Neural cell (in vitro differentiated cells): ENCODE results near the gene PPP1R1A. TPM values are rescaled to one million over a fixed set of nuclear protein-coding genes. Genes with fewer than 3 reads are reported as not detected.

Experiments used
- H2AFZ ChIP-seq: fragments of 200-600, 300-800 bp; sonication (generic), shearing (Covaris generic); 2 replicates; pipeline ENCODE4 v1.6.0; 2014; ENCODE audit warnings: low read depth, mild to moderate bottlenecking, antibody characterized with exemption, low read length, moderate library complexity
- H3F3A ChIP-seq: fragments of 200-600 bp; shearing (Covaris generic); 2 replicates; pipeline ENCODE4 v1.6.1; 2016; ENCODE audit warnings: mild to moderate bottlenecking, moderate library complexity, mixed read lengths, antibody characterized with exemption, low read length; ENCODE audit not compliant: insufficient read depth, poor library complexity, severe bottlenecking
- H3K27ac ChIP-seq: fragments of 200-600, 300-800 bp; sonication (generic), shearing (Covaris generic); 2 replicates; pipeline ENCODE4 v1.5.1; 2014; ENCODE audit warnings: mild to moderate bottlenecking, low read length, moderate library complexity
- H3K27me3 ChIP-seq: fragments of 300-800, 200-600 bp; sonication (generic), shearing (Covaris generic); 2 replicates; pipeline ENCODE4 v1.6.0; 2014; ENCODE audit warnings: mild to moderate bottlenecking, low read depth, low read length, moderate library complexity; ENCODE audit not compliant: insufficient read depth
- H3K36me3 ChIP-seq: fragments of 300-800, 200-600 bp; sonication (generic), shearing (Covaris generic); 2 replicates; pipeline ENCODE4 v1.5.1; 2014; ENCODE audit warnings: mild to moderate bottlenecking, antibody characterized with exemption, low read length, moderate library complexity; ENCODE audit not compliant: insufficient read depth
- H3K4me2 ChIP-seq: fragments of 300-800, 200-600 bp; sonication (generic), shearing (Covaris generic); 2 replicates; pipeline ENCODE4 v1.6.0; 2014; ENCODE audit warnings: mild to moderate bottlenecking, low read length
- H3K4me3 ChIP-seq: fragments of 300-800, 200-600 bp; sonication (generic), shearing (Covaris generic); 2 replicates; pipeline ENCODE4 v1.5.1; 2014; ENCODE audit warnings: mild to moderate bottlenecking, low read length, moderate library complexity
- H3K79me2 ChIP-seq: fragments of 200-600 bp; shearing (Covaris generic); replicated peaks from 2 replicates; pipeline ENCODE4 v1.6.0; 2014; ENCODE audit warnings: mild to moderate bottlenecking, low read length, moderate library complexity; ENCODE audit not compliant: insufficient read depth
- H3K9ac ChIP-seq: fragments of 300-800, 200-600 bp; sonication (generic), shearing (Covaris generic); 2 replicates; pipeline ENCODE4 v1.6.1; 2016; ENCODE audit warnings: mild to moderate bottlenecking, low read length, mixed read lengths
- H3K9me2 ChIP-seq: fragments of 200-600 bp; shearing (Covaris generic); 2 replicates; pipeline ENCODE4 v1.6.1; 2016; ENCODE audit warnings: mild to moderate bottlenecking, low read length, mixed read lengths; ENCODE audit not compliant: insufficient read depth
- H3K9me3 ChIP-seq: fragments of 200-600, 300-800 bp; sonication (generic), shearing (Covaris generic); 2 replicates; pipeline ENCODE4 v1.6.1; 2016; ENCODE audit warnings: mild to moderate bottlenecking, mixed run types, low read length, moderate library complexity, mixed read lengths
- H4K20me1 ChIP-seq: fragments of 200-600 bp; shearing (Covaris generic); 2 replicates; pipeline ENCODE4 v1.6.1; 2016; ENCODE audit warnings: mild to moderate bottlenecking, mixed run types; ENCODE audit not compliant: insufficient read depth
- EP300 ChIP-seq: fragments of 450-650 bp; conservative IDR thresholded peaks from 2 replicates; pipeline ENCODE4 v1.6.1; 2014; ENCODE audit warnings: antibody characterized with exemption, mild to moderate bottlenecking, moderate library complexity; ENCODE audit not compliant: poor library complexity, severe bottlenecking
- EZH2 ChIP-seq: fragments of 200-600, 300-800 bp; shearing (Covaris generic), sonication (generic); IDR thresholded peaks from 2 replicates; pipeline ENCODE4 v1.6.1; 2014; ENCODE audit warnings: antibody characterized with exemption, low read length, borderline replicate concordance, mild to moderate bottlenecking; ENCODE audit not compliant: insufficient read depth, poor library complexity, severe bottlenecking
- MXI1 ChIP-seq: fragments of 450-650 bp; conservative IDR thresholded peaks from 2 replicates; pipeline ENCODE4 v1.6.1; 2014; ENCODE audit warnings: antibody characterized with exemption, mild to moderate bottlenecking; ENCODE audit not compliant: poor library complexity, severe bottlenecking
- POLR2AphosphoS5 ChIP-seq: IDR thresholded peaks from 2 replicates; pipeline ENCODE4 v1.6.1; 2012
- RAD21 ChIP-seq: fragments of 450-650 bp; conservative IDR thresholded peaks from 2 replicates; pipeline ENCODE4 v1.6.1; 2014; ENCODE audit warnings: antibody characterized with exemption, mild to moderate bottlenecking, moderate library complexity
- SMC3 ChIP-seq: fragments of 450-650 bp; conservative IDR thresholded peaks from 2 replicates; pipeline ENCODE4 v1.6.1; 2014; ENCODE audit warnings: antibody characterized with exemption, mild to moderate bottlenecking, moderate library complexity; ENCODE audit not compliant: poor library complexity
- TAF1 ChIP-seq: IDR thresholded peaks from 2 replicates; pipeline ENCODE4 v1.6.1; 2012; ENCODE audit warnings: low read depth
- polyA plus RNA-seq: library from polyadenylated mRNA; depleted of rRNA; stranded (reverse); fragments of >200 nt; gene quantifications from 2 replicates; pipeline ENCODE4 v1.2.3, GENCODE V29; 2014
- TF ChIP-seq, protein P1 (sequence below): IDR thresholded peaks from 2 replicates; pipeline ENCODE4 v1.6.1; 2012; ENCODE audit warnings: borderline replicate concordance
- TF ChIP-seq, protein P2 (sequence below): fragments of 450-650 bp; IDR thresholded peaks from 2 replicates; pipeline ENCODE4 v1.5.1; 2014; ENCODE audit warnings: antibody characterized with exemption, mild to moderate bottlenecking, moderate library complexity; ENCODE audit not compliant: poor library complexity, severe bottlenecking

The PPP1R1A gene
- polyA plus RNA-seq, 1 donor from 2014 or later, result 28.9 TPM

DNA sequence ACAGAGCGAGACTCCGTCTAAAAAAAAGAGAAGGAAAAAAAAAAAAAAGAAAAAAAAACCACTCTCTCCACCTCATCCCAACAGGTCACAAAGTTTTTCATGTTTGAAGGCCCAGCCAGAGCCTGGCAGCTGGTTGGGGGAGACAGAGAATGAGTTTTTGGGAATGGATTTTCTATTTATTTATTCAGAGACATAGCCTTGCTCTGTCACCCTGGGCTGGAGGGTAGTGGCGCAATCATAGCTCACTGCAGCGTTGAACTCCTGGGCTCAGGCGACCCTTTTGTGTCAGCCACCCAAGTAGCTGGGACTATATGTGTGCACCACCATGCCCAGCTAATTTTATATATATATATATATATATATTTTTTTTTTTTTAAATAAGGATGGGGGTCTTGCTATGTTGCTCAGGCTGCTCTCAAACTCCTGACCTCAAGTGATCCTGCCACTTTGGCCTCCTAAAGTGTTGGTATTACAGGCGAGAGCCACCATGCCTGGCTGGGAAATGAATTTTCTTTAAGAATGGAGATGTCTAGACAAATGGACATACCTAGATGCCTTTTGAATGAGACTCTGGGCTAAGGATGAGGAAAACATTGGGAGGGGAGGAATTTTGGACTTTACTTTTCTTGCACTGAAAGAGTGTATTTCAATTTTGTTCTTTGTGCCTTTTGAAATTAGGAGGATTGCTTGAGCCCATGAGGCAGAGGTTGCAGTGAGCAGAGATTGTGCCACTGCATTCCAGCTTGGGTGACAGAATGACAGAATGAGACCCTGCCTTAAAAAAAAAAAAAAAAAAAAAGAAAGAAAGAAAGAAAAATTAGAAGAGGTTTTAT, 16.9 kb upstream of the PPP1R1A start:
- H3K4me3 ChIP-seq, result no peak overlapping the region
- H3K9me2 ChIP-seq, result no peaks in the 10 kb centered on the region
- H3K9me3 ChIP-seq, result no peaks in the 10 kb centered on the region
- H2AFZ ChIP-seq, result no peak overlapping the region
- no peaks in the 10 kb centered on the region for H3K27me3 ChIP-seq
- no peak overlapping the region for H3K4me2 ChIP-seq
- H3K27ac ChIP-seq, result no peak overlapping the region
- TF ChIP-seq TAF1, result no peak
- TF ChIP-seq SMC3, result no peak
- no peak for TF ChIP-seq EP300
- no peak for TF ChIP-seq EZH2
- TF ChIP-seq, protein P1, sequence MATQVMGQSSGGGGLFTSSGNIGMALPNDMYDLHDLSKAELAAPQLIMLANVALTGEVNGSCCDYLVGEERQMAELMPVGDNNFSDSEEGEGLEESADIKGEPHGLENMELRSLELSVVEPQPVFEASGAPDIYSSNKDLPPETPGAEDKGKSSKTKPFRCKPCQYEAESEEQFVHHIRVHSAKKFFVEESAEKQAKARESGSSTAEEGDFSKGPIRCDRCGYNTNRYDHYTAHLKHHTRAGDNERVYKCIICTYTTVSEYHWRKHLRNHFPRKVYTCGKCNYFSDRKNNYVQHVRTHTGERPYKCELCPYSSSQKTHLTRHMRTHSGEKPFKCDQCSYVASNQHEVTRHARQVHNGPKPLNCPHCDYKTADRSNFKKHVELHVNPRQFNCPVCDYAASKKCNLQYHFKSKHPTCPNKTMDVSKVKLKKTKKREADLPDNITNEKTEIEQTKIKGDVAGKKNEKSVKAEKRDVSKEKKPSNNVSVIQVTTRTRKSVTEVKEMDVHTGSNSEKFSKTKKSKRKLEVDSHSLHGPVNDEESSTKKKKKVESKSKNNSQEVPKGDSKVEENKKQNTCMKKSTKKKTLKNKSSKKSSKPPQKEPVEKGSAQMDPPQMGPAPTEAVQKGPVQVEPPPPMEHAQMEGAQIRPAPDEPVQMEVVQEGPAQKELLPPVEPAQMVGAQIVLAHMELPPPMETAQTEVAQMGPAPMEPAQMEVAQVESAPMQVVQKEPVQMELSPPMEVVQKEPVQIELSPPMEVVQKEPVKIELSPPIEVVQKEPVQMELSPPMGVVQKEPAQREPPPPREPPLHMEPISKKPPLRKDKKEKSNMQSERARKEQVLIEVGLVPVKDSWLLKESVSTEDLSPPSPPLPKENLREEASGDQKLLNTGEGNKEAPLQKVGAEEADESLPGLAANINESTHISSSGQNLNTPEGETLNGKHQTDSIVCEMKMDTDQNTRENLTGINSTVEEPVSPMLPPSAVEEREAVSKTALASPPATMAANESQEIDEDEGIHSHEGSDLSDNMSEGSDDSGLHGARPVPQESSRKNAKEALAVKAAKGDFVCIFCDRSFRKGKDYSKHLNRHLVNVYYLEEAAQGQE, result no peak
- TF ChIP-seq POLR2AphosphoS5, result no peak
- TF ChIP-seq MXI1, result no peak
- TF ChIP-seq RAD21, result no peak
- TF ChIP-seq, protein P2, sequence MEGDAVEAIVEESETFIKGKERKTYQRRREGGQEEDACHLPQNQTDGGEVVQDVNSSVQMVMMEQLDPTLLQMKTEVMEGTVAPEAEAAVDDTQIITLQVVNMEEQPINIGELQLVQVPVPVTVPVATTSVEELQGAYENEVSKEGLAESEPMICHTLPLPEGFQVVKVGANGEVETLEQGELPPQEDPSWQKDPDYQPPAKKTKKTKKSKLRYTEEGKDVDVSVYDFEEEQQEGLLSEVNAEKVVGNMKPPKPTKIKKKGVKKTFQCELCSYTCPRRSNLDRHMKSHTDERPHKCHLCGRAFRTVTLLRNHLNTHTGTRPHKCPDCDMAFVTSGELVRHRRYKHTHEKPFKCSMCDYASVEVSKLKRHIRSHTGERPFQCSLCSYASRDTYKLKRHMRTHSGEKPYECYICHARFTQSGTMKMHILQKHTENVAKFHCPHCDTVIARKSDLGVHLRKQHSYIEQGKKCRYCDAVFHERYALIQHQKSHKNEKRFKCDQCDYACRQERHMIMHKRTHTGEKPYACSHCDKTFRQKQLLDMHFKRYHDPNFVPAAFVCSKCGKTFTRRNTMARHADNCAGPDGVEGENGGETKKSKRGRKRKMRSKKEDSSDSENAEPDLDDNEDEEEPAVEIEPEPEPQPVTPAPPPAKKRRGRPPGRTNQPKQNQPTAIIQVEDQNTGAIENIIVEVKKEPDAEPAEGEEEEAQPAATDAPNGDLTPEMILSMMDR, result no peak
- H4K20me1 ChIP-seq, result no peaks in the 10 kb centered on the region
- no peaks in the 10 kb centered on the region for H3K36me3 ChIP-seq
- H3K79me2 ChIP-seq, result no peaks in the 10 kb centered on the region
- no peaks in the 10 kb centered on the region for H3F3A ChIP-seq
- H3K9ac ChIP-seq, result no peak overlapping the region

DNA sequence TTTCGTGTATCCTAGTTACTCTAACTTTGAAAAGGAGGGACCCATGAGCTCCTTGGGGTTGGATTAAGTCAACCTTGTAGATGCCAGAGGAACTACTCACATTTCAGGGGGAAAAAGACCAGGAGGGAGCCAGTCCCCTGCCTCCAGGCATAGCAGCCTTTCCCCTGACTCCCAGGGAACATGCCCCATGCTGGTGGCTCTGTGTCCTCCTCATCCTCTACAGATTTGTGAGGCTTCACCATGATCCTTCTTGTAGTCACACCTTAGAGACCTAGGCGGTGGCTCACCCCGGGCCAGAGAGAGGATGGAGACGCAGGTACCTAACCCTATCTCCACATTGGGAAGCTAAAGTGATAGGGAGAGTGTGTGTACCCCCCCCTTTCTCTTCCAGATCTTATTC, 16.0 kb upstream of the PPP1R1A start:
- no peak overlapping the region for H3K4me3 ChIP-seq
- no peaks in the 10 kb centered on the region for H3K9me3 ChIP-seq
- no peaks in the 10 kb centered on the region for H3K36me3 ChIP-seq
- no peak overlapping the region for H2AFZ ChIP-seq
- TF ChIP-seq, protein P1, result no peak
- TF ChIP-seq SMC3 (no peak), EP300 (no peak), TAF1 (no peak), MXI1 (no peak), EZH2 (no peak), POLR2AphosphoS5 (no peak), RAD21 (no peak)
- TF ChIP-seq, protein P2, result no peak
- no peak overlapping the region for H3K27ac ChIP-seq
- H4K20me1 ChIP-seq, result no peaks in the 10 kb centered on the region
- no peaks in the 10 kb centered on the region for H3K79me2 ChIP-seq
- H3K9me2 ChIP-seq, result no peaks in the 10 kb centered on the region
- no peak overlapping the region for H3K9ac ChIP-seq
- H3K4me2 ChIP-seq, result no peak overlapping the region
- no peaks in the 10 kb centered on the region for H3F3A ChIP-seq
- no peaks in the 10 kb centered on the region for H3K27me3 ChIP-seq
